Vagina (tissue), 2 donors: ENCODE measurements around the gene GNAT2. TPM values are rescaled to one million over a fixed set of nuclear protein-coding genes. Genes with fewer than 3 reads are reported as not detected.

ENCODE experiments used
- DNase-seq, 2 donors: peaks; one replicate each; pipeline ENCODE4 v3.0.0-alpha.2; 2017; ENCODE audit errors: extremely low spot score in 2 of 2
- H3K27ac ChIP-seq: fragments of 200-600 bp; sonication (generic); one replicate; pipeline ENCODE4 v1.5.1; 2019
- H3K27me3 ChIP-seq: fragments of 200-600 bp; sonication (generic); one replicate; pipeline ENCODE4 v1.5.1; 2019
- H3K36me3 ChIP-seq, 2 donors: fragments of 200-600 bp; sonication (generic); one replicate each; pipeline ENCODE4 v1.5.1; 2017 to 2019
- H3K4me1 ChIP-seq: fragments of 200-600 bp; sonication (generic); one replicate; pipeline ENCODE4 v1.5.1; 2019
- H3K4me3 ChIP-seq, 2 donors: fragments of 200-600 bp; sonication (generic); 1 replicate in 1 of 2; 2 replicates in 1 of 2; pipeline ENCODE4 v1.5.1; 2016 to 2019
- H3K9me3 ChIP-seq: fragments of 200-600 bp; sonication (generic); one replicate; pipeline ENCODE4 v1.5.1; 2019
- CTCF ChIP-seq, 3 experiments: fragments of 450-650 bp in 2 of 3; fragments of 200-600 bp in 1 of 3; sonication (generic) in 1 of 3; IDR thresholded peaks; one replicate each; pipeline ENCODE4 v1.5.1; 2017 to 2019; ENCODE audit warnings: antibody characterized with exemption in 3 of 3, mild to moderate bottlenecking in 2 of 3, moderate library complexity in 2 of 3
- POLR2A ChIP-seq, 2 donors: fragments of 450-650 bp; IDR thresholded peaks; one replicate each; pipeline ENCODE4 v1.6.1; 2017; ENCODE audit warnings: antibody characterized with exemption in 2 of 2, mild to moderate bottlenecking in 2 of 2, moderate library complexity in 2 of 2
- POLR2AphosphoS5 ChIP-seq, 2 donors: sonication (generic); formaldehyde crosslinking; IDR thresholded peaks; one replicate each; pipeline ENCODE4 v1.9.0; 2017; ENCODE audit warnings: antibody characterized with exemption in 2 of 2, mild to moderate bottlenecking in 2 of 2, low read depth in 1 of 2; ENCODE audit not compliant: insufficient read depth in 1 of 2
- intact Hi-C: fragments of 100-400 bp; cut with DNase I; formaldehyde crosslinking; loops from one replicate; pipeline ENCODE4 v1.15.1; 2023
- total RNA-seq: library from RNA; depleted of rRNA; stranded (reverse); fragments of >200 nt; gene quantifications from one replicate; pipeline ENCODE4 v1.2.3, GENCODE V29; 2016

GNAT2 gene
- total RNA-seq, 1 donor from 2014 or later: not detected

DNA sequence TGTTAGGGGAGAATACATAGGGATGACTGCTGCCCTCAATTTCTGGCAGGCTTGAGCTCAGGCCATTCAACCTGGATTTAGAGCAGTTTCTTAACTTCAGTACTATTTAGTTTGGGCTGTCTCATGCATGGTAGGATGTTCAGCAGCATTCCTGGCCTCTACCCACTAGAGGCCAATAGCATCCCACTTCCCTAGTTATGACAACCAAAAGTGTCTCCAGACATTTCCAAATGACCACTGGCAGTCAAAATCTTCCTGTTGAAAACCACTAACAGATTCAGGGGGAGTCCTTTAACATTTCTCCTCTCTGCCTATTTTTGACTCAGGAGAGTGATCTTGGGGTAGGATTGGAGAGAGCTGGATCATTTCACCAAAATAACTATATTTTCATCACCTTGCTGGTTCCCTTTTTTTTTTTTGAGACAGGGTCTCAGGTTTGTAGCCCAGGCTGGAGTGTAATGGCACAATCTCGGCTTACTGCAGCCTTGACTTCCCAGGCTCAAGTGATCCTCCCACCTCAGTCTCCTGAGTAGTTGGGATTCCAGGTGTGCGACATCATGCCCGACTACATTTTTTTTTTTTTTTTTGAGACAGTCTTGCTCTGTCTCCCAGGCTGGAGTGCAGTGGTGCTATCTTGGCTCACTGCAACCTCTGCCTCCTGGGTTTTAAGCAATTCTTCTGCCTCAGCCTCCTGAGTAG, 8.7 kb downstream of the GNAT2 start:
- H3K27me3 ChIP-seq: no peaks in the 10 kb centered on the region
- intact Hi-C loops: no loop called here
- no peak for DNase-seq
- no peak overlapping the region for H3K4me3 ChIP-seq
- H3K4me1 ChIP-seq: no peaks in the 10 kb centered on the region
- no peaks in the 10 kb centered on the region for H3K36me3 ChIP-seq
- no peak overlapping the region for H3K27ac ChIP-seq
- no peak for TF ChIP-seq CTCF (IDR thresholded peaks at IDR 0.05)
- TF ChIP-seq POLR2A (IDR thresholded peaks at IDR 0.05): no peak
- TF ChIP-seq POLR2AphosphoS5 (IDR thresholded peaks at IDR 0.05; ENCODE audit: insufficient read depth in 1 of 2, low read depth in 1 of 2): no peak
- H3K9me3 ChIP-seq: no peaks in the 10 kb centered on the region

GRCh38 chr1:109609881-109610280, 9.5 kb downstream of the GNAT2 start:
- Histone ChIP-seq H3K36me3 (no peaks in the 10 kb centered on the region), H3K4me3 (no peak overlapping the region), H3K4me1 (no peaks in the 10 kb centered on the region), H3K27ac (no peak overlapping the region), H3K27me3 (no peaks in the 10 kb centered on the region), H3K9me3 (no peaks in the 10 kb centered on the region)
- TF ChIP-seq POLR2A (IDR thresholded peaks at IDR 0.05) (no peak), CTCF (IDR thresholded peaks at IDR 0.05) (no peak), POLR2AphosphoS5 (IDR thresholded peaks at IDR 0.05; ENCODE audit: insufficient read depth in 1 of 2, low read depth in 1 of 2) (no peak)
- DNase-seq: no peak
- intact Hi-C loops: no loop called here

DNA sequence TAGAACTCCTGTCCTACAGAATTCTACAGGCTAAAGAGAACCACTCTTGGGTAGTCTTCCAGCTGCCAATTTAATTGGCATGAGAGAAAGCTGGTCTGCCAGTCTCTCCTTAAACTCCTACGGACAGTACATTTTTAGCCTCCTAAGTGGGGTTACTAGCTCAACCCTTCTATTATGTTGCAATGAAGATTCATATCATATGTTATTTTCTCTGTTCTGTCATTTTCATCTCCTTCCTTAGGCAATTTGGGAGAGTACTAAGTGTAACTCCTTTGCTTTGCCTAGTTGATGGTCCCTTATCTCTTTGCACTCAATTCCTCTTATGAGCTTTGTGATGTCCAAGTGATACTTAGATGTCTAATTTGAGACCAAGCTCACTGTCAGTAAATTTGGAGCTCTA, 14.0 kb downstream of the GNAT2 start:
- H3K9me3 ChIP-seq: no peaks in the 10 kb centered on the region

GRCh38 chr1:109603229-109603628, 16.2 kb downstream of the GNAT2 start:
- no peak for DNase-seq
- intact Hi-C loops: no loop called here
- Histone ChIP-seq H3K4me1 (no peaks in the 10 kb centered on the region), H3K9me3 (no peaks in the 10 kb centered on the region), H3K27me3 (no peaks in the 10 kb centered on the region), H3K27ac (no peak overlapping the region), H3K4me3 (no peak overlapping the region), H3K36me3 (no peaks in the 10 kb centered on the region)
- TF ChIP-seq POLR2A (IDR thresholded peaks at IDR 0.05) (no peak), CTCF (IDR thresholded peaks at IDR 0.05) (no peak)

More for the DNA sequence above, 14.0 kb downstream of the GNAT2 start:
- intact Hi-C loops: no loop called here
- DNase-seq: no peak
- Histone ChIP-seq H3K27me3 (no peaks in the 10 kb centered on the region), H3K36me3 (no peaks in the 10 kb centered on the region), H3K4me1 (no peaks in the 10 kb centered on the region), H3K4me3 (no peak overlapping the region), H3K27ac (no peak overlapping the region)
- TF ChIP-seq POLR2A (IDR thresholded peaks at IDR 0.05) (no peak), CTCF (IDR thresholded peaks at IDR 0.05) (no peak), POLR2AphosphoS5 (IDR thresholded peaks at IDR 0.05; ENCODE audit: insufficient read depth in 1 of 2, low read depth in 1 of 2) (no peak)

DNA sequence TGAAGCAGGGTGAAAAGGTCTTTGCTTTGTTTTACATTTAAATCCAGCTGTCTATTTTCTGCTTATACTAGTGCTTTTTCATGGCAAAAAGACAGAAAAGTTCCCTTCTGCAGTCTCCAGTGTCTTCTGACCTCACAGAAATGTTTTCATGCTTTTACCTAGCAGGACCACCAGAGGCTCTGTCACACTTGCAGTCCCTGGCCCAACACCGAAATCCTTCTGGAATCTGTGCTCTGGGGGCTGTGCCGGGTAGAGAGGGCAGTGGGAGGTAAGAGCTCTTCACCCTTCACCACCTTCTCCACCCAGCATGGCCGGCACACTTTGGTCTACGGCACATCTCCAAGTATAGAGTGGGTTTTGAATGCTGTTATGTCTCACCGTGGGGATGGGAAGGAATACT, 20.8 kb downstream of the GNAT2 start:
- Histone ChIP-seq H3K27ac (no peak overlapping the region), H3K9me3 (no peaks in the 10 kb centered on the region), H3K4me1 (no peaks in the 10 kb centered on the region), H3K36me3 (no peaks in the 10 kb centered on the region), H3K27me3 (no peaks in the 10 kb centered on the region), H3K4me3 (no peak overlapping the region)
- no peak for TF ChIP-seq CTCF (IDR thresholded peaks at IDR 0.05)
- TF ChIP-seq POLR2A (IDR thresholded peaks at IDR 0.05): no peak
- no peak for TF ChIP-seq POLR2AphosphoS5 (IDR thresholded peaks at IDR 0.05; ENCODE audit: insufficient read depth in 1 of 2, low read depth in 1 of 2)
- intact Hi-C loops: no loop called here
- no peak for DNase-seq
